HG03175 (cell line): ENCODE data around the gene ZNF438.

Experiments
- ATAC-seq: cut with Tn5 transposase; IDR thresholded peaks from one replicate; pipeline ENCODE4 v1.9.1; 2021; ENCODE audit warnings: mild to moderate bottlenecking, moderate library complexity; ENCODE audit not compliant: unreplicated experiment

Gene ZNF438

DNA sequence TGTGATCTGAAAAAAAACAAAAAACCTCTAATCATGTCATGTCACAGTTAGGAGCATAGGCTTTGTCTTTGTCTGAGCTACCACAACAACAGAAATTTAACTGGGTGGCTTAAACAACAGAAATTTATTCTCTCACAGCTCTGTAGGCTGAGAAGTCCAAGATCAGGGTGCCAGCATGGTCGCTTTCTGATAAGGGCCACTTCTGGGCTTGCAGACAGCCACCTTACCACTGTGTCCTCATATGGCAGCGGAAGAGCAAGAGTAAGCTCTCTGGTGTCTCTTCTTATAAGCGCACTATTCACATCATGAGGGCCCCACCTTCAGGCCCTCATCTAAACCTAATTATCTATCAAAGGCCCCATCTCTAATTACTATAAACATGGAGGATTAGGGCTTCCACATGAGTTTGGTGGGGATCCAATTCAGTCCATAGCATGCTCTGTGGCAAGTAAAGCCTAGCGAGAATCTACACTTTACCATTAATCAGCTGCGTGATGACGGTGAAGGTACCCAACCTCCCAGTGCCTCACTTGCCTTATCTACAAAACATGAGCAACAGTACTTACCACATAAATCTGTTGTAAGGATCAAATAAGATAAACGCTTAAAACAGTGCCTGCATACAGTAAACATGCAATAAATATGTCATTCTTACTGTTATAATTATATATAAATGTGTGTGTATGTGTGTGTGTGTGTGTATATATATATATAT lies 17.3 kb downstream of the ZNF438 start:
- ATAC-seq = no peak

- ATAC-seq = no peak
Measured at GRCh38 chr10:31013331-31013730, 18.3 kb downstream of the ZNF438 start.

DNA sequence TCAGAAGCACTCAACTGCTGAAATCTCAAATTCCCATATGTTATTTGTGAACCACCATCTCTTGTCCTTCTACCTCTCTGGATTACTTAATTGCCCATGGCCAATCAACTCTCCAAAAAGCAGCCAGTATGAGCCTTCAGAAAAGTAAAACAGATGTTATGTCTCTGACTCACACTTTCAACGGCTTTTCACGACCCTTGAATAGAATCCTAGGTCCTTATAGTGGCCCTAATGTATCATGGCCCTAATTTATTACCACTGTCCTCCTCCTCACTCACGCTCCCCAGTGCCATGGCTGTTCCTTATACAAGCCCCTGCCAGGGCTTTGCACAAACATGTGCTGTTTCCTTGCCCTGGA lies 20.0 kb downstream of the ZNF438 start:
- ATAC-seq = no peak

GRCh38 chr10:31011017-31011664 lies 20.5 kb downstream of the ZNF438 start:
- no peak for ATAC-seq

DNA sequence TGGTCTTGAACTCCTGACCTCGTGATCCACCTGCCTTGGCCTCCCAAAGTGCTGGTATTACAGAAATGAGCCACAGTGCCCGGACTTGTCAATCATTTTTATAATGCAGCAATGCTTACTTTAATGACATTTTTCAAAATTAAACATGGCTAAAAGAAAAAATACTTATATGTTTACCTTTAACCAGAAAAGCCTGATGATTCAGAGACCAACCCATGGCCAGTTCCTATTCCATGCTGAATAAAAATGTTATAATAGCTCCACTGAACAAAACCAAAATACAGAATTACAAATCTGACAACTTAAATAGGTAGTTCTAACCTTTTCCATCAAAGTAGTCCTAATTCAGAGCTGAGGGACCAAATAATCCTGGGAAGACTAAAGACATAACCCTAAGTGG lies 21.6 kb downstream of the ZNF438 start:
- ATAC-seq = no peak

GRCh38 chr10:31005895-31006294 lies 25.8 kb downstream of the ZNF438 start:
- ATAC-seq = no peak

DNA sequence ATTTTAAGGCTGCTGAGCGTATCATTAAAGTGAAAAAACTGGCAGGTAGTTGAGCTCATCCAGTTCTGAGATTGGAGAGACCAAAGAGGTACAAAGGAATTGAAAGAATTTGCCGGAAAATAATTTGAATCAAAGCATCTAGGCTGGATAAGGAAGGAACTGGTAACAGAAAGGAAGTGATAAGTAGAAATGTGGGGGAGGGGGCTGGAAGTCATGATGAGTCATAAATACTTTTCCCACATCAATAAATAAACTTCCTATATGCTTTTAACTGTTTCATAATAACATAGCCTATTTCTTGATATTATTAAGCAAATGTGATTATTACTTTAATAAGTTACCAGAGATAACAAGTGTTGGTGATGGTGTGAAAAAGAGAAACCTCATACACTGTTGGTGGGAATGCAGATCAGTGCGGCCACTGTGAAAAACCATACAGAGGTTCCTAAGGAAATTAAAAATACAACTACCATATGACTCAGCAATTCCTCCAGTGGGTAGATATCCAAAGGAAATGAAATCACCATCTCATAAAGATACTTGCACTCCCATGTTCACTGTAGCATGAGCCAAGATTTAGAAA lies 27.0 kb downstream of the ZNF438 start:
- ATAC-seq = peak; percentile 44

- no peak for ATAC-seq
Measured at GRCh38 chr10:31001740-31002139, 29.9 kb downstream of the ZNF438 start.

- no peak for ATAC-seq
Measured at GRCh38 chr10:31000867-31001266, 30.8 kb downstream of the ZNF438 start.

DNA sequence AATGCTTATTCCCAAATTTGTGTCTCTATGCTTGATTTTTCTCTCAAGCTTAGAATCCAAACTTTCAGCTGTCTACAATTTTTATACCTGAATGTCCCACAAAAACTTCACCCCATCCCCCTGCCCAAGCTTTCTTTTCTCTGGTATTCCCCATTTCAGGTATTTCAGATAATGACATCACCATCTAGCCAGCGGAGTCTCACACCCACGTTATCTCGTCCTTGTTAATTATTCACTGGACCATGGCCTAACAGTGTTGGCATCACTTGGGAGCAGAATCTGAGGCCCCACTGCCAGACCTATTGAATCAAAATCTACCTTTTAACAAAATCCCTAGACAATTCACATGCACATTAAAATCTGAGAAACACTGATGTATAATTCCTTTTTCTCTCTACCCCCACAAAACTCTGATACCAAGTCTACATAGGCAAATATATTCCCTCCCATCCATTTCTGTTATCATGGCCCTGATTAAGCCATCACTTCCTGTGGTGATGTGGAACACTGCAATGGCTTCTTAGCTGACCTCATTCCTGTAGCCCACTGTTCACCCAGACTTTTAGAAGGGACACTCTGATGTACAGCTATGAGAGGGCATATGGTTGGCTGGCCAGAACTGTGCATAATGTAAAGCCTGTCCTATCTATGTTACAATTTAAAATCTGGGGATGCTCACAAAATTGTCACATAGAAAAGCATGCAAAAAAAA lies 31.4 kb downstream of the ZNF438 start:
- ATAC-seq = no peak

DNA sequence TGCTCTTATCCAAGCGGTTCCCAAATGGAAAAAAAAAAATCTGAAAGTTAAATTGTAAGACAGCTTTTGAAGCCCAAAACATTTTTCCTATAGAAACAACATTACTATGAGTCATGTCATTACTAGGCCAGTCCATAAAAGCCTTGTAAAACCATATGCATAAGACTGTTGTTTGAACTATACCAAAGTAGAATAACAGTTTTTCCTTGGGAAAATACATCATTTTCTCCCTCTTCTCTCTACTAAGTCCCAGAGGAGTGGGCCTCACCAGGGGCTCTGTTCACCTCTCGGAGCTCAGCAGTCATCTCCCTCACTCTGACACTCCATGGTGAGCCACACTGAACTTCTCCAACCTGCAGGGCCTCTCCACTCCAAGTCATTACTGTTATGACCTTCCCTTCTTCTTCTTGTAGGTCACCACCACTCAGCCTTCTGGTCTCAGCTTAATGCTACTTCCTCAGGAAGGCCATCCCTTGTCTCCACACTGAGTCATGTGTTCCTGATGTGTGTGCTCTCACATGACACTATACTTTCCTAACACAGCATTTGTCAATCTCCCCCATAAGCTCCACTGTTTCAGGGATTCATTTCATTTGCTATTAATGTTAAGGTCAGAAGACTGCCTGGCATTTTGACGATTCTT lies 32.5 kb downstream of the ZNF438 start:
- no peak for ATAC-seq

GRCh38 chr10:30997536-30998235 lies 34.0 kb downstream of the ZNF438 start:
- ATAC-seq = no peak

GRCh38 chr10:30996481-30997005 lies 35.1 kb downstream of the ZNF438 start:
- ATAC-seq = no peak

GRCh38 chr10:30995081-30995770 lies 36.4 kb downstream of the ZNF438 start:
- ATAC-seq = no peak

- no peak for ATAC-seq
Measured at GRCh38 chr10:30993155-30993554, 38.5 kb downstream of the ZNF438 start.

DNA sequence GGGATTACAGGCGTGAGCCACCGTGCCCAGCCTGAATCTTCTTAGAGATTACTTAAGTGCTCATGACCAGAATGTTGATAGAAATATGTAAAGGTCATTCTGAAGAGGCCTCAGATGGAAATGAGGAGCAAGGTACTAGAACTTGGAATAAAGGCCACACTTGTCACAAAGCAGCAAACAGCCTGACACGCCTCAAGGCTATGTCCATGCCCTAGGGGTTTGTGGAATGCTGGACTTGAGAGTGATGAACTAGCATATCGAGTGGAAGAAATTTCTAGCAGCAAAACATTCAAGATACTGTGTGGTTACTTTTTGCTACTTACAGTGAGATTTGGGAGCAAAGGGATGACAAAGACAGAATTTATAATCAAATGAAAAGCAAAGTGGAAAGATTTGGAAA lies 39.0 kb downstream of the ZNF438 start:
- ATAC-seq = no peak

DNA sequence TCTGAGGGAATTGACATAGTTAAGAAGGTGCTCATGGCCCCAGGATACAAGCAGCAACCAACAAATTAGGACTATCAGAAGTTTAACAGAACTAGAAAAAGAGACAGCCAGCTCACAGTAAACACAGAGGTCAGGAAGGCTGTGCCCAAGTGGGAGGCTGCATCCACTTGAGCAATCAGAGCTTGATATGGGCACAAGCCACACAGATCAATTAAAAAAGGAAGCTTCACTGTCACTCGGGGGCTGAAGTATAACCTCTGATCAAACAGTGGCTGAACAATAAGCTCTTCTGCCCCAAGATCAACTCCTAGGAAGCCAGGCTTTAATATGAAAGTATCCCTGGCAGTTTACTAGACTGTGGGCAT lies 40.0 kb downstream of the ZNF438 start:
- ATAC-seq = no peak

DNA sequence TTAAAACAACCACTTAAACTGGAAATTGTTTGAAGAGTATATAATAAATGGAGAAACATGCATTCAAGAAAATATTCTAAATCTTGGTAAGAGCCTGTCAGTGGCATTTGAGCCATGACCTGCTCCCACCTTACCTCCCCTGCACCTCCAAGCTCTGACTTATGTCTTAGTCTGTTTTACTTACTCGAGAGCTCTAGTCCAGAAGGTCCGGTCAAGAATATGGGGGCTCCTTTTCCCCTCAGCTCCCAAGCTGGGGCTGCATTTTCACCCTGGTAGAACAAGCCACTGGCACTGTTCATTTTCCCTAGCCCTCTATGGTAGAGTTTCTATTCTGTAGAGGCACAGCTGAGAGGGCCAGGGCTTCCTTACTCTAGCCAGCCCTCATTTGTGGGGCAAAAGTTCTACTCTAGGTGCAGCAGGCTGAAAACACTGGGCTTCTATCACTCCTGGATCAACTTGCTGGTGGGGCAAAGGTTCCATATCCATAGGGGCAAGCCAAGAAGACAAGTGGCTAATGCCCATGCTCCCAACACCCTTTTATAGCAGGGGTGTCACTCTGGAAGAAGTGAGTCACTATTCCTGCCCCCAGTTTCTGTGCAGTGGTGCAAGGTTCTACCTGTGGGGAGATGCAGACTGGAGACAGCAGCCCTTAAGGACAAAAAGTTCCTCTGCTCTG lies 40.6 kb downstream of the ZNF438 start:
- no peak for ATAC-seq

DNA sequence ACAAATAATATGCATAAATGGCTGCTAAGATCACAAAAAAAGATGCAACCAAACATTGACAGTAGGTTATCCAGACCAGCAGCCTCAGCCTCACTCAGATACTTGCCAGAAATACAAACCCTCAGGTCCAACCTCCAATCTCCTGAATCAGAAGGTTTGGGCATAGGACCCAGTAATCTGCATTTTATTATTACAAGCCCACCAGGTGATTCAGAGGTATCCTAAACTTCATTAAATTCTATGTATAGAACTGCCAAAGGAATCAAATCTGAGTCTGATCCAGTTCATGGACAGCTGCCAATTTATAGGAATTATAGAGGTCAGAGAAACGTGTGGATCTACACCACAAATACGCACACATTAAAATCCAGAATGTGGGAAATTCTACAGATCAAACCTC lies 41.3 kb downstream of the ZNF438 start:
- no peak for ATAC-seq
